Right kidney (tissue), 1 donor: Measurements from ENCODE around the gene TM9SF4.
A peak's percentile ranks its signal among the peaks of the same experiment; 100 is the strongest.
"Not testable (repeated sequence)": the region's sequence is repeated elsewhere in the genome, so short reads cannot be mapped to it uniquely, and the experiment has no call there.

Source experiments
- DNase-seq: peaks from one replicate; pipeline ENCODE4 v3.0.0-alpha.2; 2016

Gene TM9SF4

DNA sequence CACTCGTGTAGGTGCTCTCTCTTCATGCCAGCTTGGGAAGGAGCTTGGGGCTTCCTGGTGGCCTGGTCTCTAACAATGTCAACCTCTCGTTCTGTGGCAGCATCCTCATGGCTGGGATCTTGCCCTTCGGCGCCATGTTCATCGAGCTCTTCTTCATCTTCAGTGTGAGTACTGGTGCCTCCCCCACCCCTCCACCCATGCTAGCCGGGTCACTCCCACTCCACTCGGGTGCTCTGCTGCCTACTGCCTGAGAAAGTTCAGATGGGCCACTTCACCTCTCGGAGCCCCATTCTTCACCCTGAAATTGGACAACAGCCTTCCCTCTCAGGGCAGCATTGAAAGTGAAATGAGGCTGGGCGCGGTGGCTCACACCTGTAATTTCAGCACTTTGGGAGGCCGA is 48.8 kb downstream of the TM9SF4 start:
- DNase-seq: no peak

DNA sequence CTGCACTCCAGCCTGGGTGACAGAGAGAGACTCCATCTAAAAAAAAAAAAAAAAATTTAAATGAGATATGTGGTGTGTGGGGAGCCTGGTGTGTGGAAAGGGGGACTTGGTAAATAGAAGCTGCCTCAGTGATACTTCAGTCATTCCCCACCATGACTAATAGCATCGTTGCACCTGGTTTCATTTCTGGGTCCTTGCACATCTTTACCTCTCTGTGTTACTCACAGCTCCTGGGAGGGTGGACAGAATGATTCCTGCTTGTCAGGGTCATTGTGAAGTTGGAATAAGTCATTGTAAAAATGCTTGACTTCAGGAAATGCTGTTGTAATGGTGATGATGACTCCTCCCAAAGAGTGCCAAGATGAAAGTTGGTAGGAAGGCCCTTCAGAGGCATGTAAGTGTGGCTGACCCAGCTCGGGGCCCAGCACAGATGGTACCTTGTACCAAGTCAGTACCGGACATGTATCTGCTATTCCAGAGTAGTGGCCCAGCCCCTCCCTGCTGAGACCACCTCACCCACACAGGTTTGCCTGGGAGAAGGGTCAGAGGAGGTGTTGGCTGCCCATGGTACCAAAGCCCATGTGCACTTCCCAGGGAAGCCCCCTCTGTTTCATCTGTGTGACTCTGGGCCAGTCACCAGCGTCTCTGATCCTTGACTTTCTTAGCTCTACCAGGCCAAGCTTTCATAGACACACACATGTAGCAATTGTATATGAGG is 49.6 kb downstream of the TM9SF4 start:
- no peak for DNase-seq

DNA sequence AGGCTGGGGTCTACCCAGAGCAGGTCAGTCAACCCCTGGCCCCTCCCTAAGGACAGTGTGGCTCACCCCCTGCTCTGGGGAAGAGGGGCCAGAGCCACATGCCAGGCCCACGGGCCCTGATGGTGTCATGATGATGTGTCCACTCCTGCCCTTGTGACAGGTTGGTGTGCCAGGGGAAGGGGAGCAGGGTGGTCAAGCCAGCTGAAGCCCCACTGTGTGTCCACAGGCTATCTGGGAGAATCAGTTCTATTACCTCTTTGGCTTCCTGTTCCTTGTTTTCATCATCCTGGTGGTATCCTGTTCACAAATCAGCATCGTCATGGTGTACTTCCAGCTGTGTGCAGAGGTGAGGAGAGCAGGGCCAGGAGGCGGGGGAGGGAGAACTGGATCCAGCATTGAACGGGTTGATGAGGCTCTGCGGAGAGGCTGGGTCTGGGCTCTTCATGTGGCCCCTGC is 50.3 kb downstream of the TM9SF4 start:
- DNase-seq: no peak

DNA sequence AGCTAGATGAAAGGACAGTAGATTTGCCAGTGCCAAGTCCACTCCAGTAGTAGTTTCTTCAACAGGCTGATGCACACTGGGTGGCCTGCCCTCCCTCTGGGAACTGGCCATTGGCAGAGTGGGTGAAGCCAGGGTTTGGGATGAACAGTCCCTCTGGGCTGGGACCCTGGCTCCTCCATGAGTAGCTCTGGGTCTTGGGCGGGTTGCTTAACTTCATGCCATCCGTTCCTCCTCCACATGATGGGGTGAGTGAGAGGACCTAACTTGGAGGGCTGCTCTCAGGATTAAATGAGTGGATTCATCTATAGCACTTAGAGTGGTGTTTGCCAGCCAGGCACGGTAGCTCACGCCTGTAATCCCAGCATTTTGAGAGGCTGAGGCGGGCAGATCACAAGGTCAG is 50.8 kb downstream of the TM9SF4 start:
- no peak for DNase-seq

DNA sequence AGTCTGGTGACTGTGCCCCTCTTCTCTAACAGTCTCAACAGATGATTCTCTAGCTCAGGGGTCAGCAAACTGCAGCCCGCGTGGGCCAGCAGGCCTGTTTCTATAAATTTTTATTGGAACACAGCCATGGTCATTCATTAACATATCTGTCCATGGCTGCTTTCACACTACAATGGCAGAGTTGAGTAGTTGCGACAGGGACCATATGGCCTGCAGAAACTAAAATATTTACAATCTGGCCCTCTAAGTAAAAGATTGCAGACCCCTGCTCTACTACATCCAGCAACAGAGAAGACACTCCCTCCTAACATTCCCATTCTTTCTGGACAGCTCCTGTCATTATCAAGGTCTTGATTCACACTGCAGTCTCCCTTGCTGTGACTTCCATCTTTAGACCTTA is 52.8 kb downstream of the TM9SF4 start:
- DNase-seq: no peak

DNA sequence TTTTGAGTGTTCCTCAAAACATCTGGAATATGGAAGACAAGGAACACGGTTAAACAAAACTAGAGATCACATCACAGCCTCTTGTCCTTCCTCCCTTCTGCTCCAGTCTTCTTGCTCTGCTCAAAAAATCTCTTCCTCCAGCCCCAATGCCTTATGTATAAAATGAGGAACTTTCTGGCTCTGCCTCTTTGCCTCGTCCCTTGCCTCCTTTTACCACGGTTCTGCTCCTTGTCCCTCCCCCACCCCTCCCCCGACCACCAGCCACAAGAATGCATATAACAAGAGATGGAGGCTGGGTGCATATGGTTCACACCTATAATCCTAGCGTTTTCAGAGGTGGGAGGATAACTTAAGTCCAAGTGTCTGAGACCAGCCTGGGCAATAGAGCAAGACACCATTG is 54.4 kb downstream of the TM9SF4 start:
- DNase-seq: no peak

DNA sequence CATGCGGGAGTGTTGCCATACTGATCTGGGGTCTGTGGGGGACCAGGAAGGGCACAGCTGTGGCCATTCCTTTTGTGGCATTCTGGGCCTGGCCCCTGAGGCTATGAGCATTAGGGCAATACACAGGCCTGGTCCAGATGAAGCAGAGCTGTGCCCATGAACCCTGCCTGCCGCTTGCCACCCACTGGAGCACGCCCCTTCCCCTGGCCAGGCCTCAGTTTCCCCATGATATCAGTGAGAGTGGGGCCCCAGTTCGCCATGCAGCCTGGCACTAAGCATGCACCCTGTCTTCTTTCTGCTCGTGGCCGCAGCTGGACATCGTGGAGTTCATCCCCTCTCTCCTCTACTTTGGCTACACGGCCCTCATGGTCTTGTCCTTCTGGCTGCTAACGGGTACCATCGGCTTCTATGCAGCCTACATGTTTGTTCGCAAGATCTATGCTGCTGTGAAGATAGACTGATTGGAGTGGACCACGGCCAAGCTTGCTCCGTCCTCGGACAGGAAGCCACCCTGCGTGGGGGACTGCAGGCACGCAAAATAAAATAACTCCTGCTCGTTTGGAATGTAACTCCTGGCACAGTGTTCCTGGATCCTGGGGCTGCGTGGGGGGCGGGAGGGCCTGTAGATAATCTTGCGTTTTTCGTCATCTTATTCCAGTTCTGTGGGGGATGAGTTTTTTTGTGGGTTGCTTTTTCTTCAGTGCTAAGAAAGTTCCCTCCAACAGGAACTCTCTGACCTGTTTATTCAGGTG is 55.6 kb downstream of the TM9SF4 start:
- no peak for DNase-seq

DNA sequence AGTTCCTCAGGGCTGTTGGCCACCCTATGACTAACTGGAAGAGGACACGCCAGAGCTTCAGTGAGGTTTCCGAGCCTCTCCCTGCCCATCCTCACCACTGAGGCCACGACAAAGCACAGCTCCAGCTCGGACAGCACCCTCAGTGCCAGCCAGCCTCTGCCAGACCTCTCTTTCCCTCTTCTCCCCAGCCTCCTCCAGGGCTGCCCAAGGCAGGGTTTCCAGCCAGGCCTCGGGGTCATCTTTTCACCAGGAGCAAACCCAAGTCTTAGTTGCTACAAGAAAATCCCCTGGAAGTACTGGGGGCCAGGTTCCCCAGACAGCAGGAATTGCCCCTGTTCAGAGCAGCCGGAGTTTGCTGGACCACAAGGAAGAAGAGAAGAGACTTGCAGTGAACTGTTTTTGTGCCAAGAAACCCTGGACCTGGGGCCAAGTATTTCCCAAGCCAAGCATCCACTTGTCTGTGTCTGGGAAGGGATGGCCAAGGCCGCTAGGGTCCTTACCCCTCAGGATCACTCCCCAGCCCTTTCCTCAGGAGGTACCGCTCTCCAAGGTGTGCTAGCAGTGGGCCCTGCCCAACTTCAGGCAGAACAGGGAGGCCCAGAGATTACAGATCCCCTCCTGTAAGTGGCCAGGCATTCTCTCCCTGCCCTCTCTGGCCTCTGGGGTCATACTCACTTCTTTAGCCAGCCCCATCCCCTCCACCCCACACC is 56.5 kb downstream of the TM9SF4 start:
- no peak for DNase-seq

DNA sequence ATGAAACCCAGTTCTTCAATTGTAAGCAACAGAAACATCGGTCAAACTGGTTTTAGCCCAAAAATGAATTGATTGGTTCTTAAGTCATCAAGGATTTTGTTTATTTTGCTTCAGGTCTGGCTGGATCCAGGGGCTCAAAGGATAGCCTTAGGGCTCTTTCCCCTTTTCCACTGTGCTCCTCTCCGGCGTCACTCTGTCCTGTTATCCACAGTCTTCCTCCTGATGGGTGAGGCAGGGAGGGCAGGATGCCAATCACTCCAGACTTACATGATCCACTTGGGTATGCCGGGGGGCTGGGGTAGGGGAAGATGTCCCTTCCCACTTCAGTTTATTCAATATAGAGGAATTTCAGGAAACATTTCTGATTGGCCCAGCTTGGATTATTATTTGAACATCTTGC is 58.0 kb downstream of the TM9SF4 start:
- no peak for DNase-seq

DNA sequence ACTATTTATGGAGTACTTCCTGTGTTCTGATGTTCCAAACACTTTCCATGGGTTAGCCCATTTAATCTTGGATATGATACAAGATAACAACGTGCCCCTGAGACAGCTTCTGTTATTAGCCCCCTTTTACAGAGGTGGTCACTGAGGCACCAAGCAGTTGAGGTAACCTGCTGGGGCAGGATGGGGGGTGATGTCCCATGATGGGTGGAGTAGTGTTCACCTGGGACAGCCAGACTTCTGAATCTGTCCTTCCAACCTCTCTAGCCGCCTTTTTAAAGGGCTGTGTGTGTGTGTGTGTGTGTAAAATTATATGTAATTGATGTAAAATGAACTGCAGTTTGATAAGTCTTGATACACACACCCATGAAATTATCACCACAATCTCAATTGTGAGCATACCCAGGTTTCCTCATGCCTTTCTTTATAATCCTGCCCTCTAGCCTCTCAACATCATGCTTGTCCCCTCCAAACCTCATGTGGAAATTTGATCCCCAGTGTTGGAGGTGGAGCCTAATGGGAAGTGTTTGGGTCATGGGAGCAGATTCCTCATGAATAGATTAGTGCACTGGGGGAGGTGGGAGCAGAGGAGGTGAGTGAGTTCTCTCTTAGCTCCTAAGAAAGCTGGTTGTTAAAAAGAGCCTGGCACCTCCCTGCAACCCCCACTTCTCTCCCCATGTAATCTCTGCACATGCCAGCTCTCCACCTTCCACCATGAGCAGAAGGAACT is 58.8 kb downstream of the TM9SF4 start:
- no peak for DNase-seq

DNA sequence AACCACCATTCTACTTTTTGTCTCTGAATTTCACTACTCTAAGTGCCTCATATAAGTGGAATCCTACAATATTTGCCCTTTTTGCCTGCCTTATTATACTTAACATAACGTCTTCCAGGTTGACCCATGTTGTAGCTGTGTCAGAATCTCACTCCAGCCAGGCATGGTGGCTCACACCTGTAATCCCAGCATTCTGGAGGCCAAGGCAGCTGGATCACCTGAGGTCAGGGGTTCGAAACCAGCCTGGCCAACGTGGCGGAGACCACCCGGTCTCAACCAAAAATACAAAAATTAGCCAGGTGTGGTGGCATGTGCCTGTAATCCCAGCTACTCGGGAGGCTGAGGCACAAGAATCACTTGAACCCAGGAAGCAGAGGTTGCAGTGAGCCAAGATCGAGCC is 68.2 kb downstream of the TM9SF4 start:
- DNase-seq: not testable (repeated sequence)

DNA sequence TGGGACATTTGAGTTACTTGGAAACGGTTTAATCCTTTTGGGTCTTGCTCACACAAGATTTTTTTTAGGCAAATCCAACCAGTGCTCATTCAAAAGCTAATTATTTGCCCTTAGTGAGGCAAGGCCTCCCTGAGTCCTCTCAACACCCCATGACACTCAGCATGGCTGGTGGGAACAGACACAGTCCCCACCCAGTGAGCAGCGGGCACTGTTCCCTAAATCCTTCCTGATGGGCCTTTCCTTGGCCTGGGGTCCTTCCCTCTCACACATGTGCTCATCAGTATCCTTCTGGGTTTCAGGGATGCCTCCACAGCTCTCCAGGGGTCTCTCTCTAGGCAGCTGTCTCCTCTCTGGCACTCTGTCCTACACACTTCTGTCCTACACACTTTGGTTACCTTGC is 70.0 kb downstream of the TM9SF4 start:
- no peak for DNase-seq

DNA sequence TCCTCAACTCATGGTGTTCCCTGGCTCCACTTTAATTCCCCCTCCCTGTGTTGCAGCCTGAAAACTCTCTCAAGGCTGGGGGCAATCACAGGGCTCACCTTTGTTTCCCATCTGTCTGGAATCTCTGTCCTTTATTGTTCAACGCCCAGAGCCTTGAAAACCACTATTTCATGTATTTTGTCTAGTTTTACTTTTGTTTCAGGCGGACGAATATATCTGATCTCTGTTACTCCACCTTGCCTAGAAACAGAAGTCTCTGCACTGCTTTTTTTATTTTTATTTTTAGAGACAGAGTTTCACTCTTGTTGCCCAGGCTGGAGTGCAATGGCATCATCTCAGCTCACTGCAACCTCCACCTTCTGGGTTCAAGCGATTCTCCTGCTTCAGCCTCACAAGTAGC is 70.4 kb downstream of the TM9SF4 start:
- no peak for DNase-seq

DNA sequence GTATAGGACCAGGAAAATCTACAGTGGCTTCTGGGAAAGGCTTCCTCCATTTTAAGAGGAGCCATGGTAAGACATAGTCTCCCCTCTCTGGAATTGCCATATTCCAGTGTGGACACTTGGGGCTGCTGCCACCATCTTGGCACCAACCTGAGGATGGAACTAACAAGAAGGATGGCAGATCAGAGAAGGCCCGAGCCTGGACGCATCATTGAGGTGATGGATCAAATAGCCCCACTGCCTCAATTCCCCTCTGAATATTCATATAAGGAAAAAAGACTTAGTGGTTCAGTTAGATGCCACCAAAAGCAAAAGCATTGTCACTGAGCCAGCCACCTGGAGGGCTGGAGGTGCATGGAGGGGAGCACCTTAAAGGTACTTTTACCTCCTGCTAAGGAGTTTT is 72.1 kb downstream of the TM9SF4 start:
- DNase-seq: no peak

DNA sequence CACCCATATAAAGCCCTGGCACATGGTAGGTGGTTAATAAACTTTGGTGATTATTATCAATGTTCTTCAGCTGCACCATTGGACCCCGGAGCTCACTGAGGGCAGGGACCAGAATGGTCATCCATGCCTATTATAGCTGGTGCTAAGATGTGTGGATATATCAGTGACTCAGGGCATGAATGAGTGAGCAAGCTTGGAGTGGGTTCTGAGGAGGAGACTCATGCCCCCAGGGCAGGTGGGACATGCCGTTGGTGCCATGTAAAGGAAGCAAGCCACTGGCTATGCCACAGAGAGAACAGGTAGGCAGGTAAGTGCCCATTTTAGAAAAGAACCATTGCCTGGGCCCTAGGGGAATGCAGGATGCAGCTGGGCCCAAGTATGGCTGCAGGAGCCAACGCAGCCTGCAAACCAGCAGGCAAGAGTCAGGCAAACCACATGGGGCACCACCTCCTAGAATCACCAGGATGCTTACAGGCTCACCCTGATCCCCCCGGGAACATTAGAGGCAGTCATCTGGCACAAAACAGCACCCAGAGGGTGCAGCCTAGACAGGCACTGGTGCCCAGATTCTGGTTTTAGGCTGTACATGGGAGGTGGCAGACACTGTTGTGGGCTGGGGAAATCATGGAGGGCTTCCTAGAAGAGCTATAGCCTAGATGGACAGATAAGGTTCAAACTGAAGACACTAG is 74.6 kb downstream of the TM9SF4 start:
- DNase-seq: no peak

DNA sequence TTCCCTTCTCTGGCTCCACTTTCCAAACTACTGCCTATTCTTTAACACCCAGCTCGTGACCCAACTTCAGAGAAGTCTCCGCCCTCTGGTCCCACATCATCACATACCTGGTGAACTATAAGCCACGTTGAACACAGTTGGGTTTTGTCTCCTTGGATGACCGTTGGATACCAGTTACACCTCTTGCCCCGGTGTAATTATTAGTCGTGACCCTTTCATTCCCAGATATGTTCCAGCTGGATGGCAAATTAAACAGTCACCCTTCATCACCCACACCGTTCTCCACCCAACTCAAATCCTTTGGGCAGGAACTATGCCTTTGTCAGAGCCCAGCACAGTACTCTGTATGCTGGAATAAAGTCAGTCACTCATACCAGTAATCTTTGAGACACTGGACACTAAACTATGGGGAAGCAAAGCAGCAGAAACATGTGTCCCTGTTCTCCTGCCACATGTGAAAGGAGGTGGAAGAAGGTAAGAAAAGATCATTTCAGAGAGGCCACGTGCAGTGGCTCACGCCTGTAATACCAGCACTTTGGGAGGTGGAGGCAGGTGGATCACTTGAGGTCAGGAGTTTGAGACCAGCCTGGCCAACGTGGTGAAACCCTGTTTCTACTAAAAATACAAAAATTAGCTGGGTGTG is 75.6 kb downstream of the TM9SF4 start:
- no peak for DNase-seq

DNA sequence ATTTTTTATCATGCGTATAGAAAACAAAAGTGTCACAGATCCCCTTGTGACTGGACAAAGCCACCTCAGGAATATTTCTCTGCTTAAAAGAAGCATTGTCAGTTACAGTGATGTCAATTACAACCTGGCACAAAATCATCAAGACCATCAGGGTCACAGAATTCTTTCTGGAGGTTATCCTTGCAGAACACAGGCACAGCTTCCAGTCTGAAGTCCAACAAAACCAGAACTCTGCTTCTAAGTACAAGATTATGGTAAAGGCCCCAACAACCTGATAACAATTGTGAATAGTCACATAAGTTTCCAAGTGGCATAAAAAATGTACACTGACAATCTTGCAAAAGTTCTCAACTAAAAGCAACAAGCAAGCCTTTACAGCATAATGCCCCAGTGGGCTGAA is 77.0 kb downstream of the TM9SF4 start:
- no peak for DNase-seq

DNA sequence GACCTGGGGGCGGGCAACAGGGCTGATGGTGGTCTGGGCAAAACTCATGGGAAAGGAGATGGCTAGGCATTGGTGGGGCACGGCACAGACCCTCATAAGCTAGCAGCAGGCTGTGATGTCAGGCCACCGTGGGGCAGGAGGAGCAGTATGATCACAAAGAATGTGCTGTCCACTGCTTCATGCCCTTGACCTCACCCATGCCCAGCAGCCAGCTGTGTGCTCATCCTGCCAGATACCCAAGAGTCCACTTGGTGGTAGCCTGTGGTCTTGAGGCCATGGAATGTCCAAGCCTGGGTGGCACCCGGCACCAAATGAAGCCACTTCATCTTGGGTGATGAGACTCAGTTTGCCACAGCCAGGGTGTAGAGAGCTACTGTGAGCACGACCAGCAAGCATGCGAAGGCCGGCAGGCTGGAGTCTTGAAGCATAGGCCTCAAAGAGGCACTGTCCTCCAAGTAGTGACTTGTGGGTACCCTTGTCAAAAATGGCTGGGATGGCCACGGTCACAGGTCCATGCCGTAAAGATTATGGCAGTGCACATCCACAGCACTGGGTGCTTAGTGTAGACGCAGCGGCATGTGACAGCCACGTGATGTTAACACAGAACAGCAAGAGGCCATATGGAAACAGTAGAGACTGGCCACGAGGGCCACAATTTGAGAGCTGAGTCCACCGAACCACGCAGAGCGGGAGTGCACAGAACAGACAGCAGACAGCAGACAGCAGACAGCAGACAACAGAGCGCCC is 79.0 kb downstream of the TM9SF4 start:
- DNase-seq: no peak

DNA sequence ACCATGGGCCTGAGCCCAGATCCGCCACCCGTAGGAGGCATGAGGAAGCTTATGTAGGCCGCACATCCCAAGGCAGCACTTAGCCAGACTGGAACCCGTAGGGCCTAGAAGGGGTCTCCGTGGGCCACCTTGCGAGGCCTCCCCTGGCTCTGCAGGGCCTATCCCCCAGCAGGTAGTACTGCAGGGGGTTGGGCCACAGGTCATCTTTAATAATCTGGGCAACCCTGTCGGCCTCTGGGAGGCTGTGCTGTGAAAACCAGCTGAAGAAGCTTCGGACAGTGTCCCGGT is 79.6 kb downstream of the TM9SF4 start:
- no peak for DNase-seq

DNA sequence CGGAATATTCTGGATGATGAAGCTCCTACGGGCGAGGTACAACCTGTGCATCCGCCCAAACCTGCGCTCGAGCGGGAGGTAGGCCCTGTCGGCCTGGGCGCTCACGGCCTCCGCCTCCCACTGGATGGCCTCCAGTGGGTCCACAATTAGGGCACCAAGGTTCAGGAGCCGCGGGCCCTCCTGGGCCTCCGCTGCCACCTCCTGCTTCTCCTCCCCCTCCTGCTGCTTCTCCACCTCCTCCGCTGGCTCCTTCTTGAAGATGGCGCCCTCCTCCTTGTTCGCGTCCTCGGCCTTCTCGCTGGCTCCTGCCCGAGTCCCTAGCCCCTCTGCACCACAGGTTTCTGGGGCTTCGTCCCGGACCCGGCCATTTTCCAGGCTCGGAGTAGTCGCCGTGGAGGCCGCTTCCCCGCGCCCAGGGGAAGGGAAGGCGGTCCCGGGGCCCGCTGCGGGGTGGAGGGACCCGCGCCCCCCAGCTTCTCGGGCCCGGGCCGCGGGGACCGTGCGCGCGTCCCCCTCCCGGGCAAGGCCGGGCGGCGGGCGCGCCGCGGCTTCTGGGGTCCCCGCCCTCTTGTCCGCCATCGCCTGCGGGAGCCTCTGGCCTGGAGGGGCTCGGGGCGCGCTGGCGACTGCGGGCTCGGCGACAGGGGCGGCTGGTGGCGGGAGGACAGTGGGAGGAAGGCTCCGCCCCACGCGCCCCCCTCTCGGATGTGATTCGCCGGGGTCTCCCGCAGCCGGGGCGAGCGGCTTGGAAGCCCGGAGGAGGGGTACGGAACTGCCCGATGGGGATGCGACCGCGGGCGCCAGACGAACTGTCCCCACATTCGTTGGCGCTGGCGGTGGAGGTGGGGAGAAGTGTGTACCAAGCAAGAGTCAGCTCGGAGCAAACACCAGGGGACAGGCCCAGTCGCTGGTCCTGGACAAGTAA is 80.4 kb downstream of the TM9SF4 start:
- DNase-seq: peak; percentile 88
